Endothelial cell of umbilical vein (primary cell): ENCODE measurements around the gene FOXK1. TPM values are rescaled to one million over a fixed set of nuclear protein-coding genes. Genes with fewer than 3 reads are reported as not detected.

ENCODE experiments used
- BruUV-seq: library from RNA; stranded (reverse); fragments of 400-500 nt; replicated peaks from 2 replicates; lab custom pipeline; 2021; lab: Mats Ljungman, UMichigan
- CTCF ChIA-PET: fragments of 300-600, 350-600 bp; sonication (Branson Sonifier 250); formaldehyde crosslinking; loops from one replicate; lab custom pipeline; 2021; ENCODE audit warnings: antibody characterized with exemption, inconsistent platforms; lab: Charles Lee
- POLR2A ChIA-PET: fragments of 300-600, 350-600 bp; sonication (Branson Sonifier 250); formaldehyde crosslinking; loops from one replicate; lab custom pipeline; 2021; ENCODE audit warnings: antibody characterized with exemption, inconsistent platforms; lab: Charles Lee
- DNase-seq: peaks from one replicate; pipeline ENCODE4 v3.0.0-alpha.2; 2011; ENCODE audit warnings: low read depth, low spot score
- FAIRE-seq: peaks from 2 replicates; lab custom pipeline; 2011; peaks lifted over from hg19 to GRCh38; lab: Jason Lieb, UNC
- H2AFZ ChIP-seq: 2 replicates; pipeline ENCODE4 v1.6.0; 2012; ENCODE audit warnings: low read depth, low read length, control low read depth, inconsistent platforms
- H3K27ac ChIP-seq: 2 replicates; pipeline ENCODE4 v1.5.1; 2011; ENCODE audit warnings: low read depth, mild to moderate bottlenecking, control low read depth, low read length, moderate library complexity; ENCODE audit not compliant: insufficient read depth
- H3K27me3 ChIP-seq, 2 experiments: 2 replicates each; pipeline versions ENCODE4 v1.6.0 to v1.6.1; 2011; ENCODE audit warnings: low read length in 2 of 2, mixed read lengths in 1 of 2; ENCODE audit not compliant: control insufficient read depth in 2 of 2, insufficient read depth in 2 of 2
- H3K36me3 ChIP-seq, 2 experiments: 2 replicates in 1 of 2; 3 replicates in 1 of 2; pipeline ENCODE4 v1.5.1; 2011; ENCODE audit warnings: low read length in 2 of 2, mild to moderate bottlenecking in 1 of 2, moderate library complexity in 1 of 2; ENCODE audit not compliant: control insufficient read depth in 2 of 2, insufficient read depth in 2 of 2; ENCODE audit errors: extremely low read depth in 1 of 2
- H3K4me1 ChIP-seq: 3 replicates; pipeline ENCODE4 v1.5.1; 2011; ENCODE audit warnings: mild to moderate bottlenecking, low read length; ENCODE audit not compliant: control insufficient read depth, insufficient read depth; ENCODE audit errors: extremely low read depth
- H3K4me2 ChIP-seq: 2 replicates; pipeline ENCODE4 v1.6.1; 2011; ENCODE audit warnings: low read length, control low read depth, mixed read lengths; ENCODE audit not compliant: insufficient read depth
- H3K4me3 ChIP-seq, 3 experiments: fragments of 200-600 bp in 1 of 3; sonication (generic), shearing (Covaris generic) in 1 of 3; replicated peaks in 1 of 3; 2 replicates each; pipeline ENCODE4 v1.5.1; 2011 to 2016; ENCODE audit warnings: control low read depth in 3 of 3, low read length in 3 of 3, mild to moderate bottlenecking in 2 of 3, inconsistent platforms in 1 of 3, low read depth in 1 of 3, moderate library complexity in 1 of 3; ENCODE audit not compliant: insufficient read depth in 1 of 3
- H3K79me2 ChIP-seq: 2 replicates; pipeline ENCODE4 v1.6.0; 2012; ENCODE audit warnings: low read length, inconsistent platforms; ENCODE audit not compliant: control insufficient read depth, insufficient read depth
- H3K9ac ChIP-seq: replicated peaks from 2 replicates; pipeline ENCODE3; 2011; ENCODE audit warnings: low read length, control low read depth; ENCODE audit not compliant: insufficient read depth; ENCODE audit errors: extremely low read depth
- H3K9me1 ChIP-seq: replicated peaks from 3 replicates; pipeline ENCODE4 v1.6.0; 2011; ENCODE audit warnings: mild to moderate bottlenecking, low read length; ENCODE audit not compliant: control insufficient read depth, insufficient read depth; ENCODE audit errors: extremely low read depth
- H3K9me3 ChIP-seq: replicated peaks from 2 replicates; pipeline ENCODE4 v1.5.1; 2012; ENCODE audit warnings: low read length, inconsistent platforms; ENCODE audit not compliant: control insufficient read depth, insufficient read depth
- H4K20me1 ChIP-seq: replicated peaks from 2 replicates; pipeline ENCODE3; 2011; ENCODE audit warnings: mild to moderate bottlenecking, low read length; ENCODE audit not compliant: control insufficient read depth, insufficient read depth; ENCODE audit errors: extremely low read depth
- EZH2 ChIP-seq: IDR thresholded peaks from 2 replicates; pipeline ENCODE4 v1.6.1; 2012; ENCODE audit warnings: borderline replicate concordance, low read depth, mild to moderate bottlenecking, moderate library complexity, low read length, inconsistent platforms; ENCODE audit not compliant: severe bottlenecking
- FOS ChIP-seq: IDR thresholded peaks from 2 replicates; pipeline ENCODE4 v1.6.1; 2011; ENCODE audit warnings: mild to moderate bottlenecking, low read length, moderate library complexity, borderline replicate concordance; ENCODE audit not compliant: insufficient read depth
- GATA2 ChIP-seq: IDR thresholded peaks from 2 replicates; pipeline ENCODE4 v1.7.0; 2011; ENCODE audit warnings: low read depth, mild to moderate bottlenecking, moderate library complexity, mixed read lengths, low read length; ENCODE audit not compliant: insufficient read length, insufficient read depth
- JUN ChIP-seq: IDR thresholded peaks from 2 replicates; pipeline ENCODE4 v1.6.1; 2011; ENCODE audit warnings: borderline replicate concordance, low read depth; ENCODE audit not compliant: insufficient read length, insufficient read depth
- MYC ChIP-seq: IDR thresholded peaks from one replicate; pipeline ENCODE4 v1.6.1; 2011; ENCODE audit warnings: mild to moderate bottlenecking, low read depth, low read length
- POLR2A ChIP-seq: IDR thresholded peaks from 2 replicates; pipeline ENCODE4 v1.6.1; 2012; ENCODE audit warnings: low read depth, mild to moderate bottlenecking, control low read depth, low read length
- POLR2AphosphoS5 ChIP-seq: IDR thresholded peaks from 2 replicates; pipeline ENCODE4 v1.6.1; 2012; ENCODE audit warnings: low read depth, mild to moderate bottlenecking, control low read depth, low read length, moderate library complexity; ENCODE audit not compliant: insufficient read depth
- dilution Hi-C: fragments of 300-500 bp; cut with MboI; formaldehyde crosslinking; loops from one replicate; pipeline ENCODE4 v1.15.0; 2019; ENCODE audit warnings: low sequenced_read_pairs; ENCODE audit not compliant: extremely low pct_ligation_motif_present
- intact Hi-C: fragments of 100-400 bp; cut with micrococcal nuclease; formaldehyde crosslinking; loops from one replicate; pipeline ENCODE4 v1.10.0; 2022
- polyA plus RNA-seq, 4 experiments: library from polyadenylated mRNA; depleted of rRNA in 3 of 4; stranded (reverse) in 3 of 4; unstranded in 1 of 4; fragments of >200 nt; gene quantifications; 2 replicates each; pipeline versions ENCODE4 v1.2.1 to v1.2.3, GENCODE V29; 2011 to 2012; ENCODE audit warnings: missing spikeins in 1 of 4
- total RNA-seq: library from RNA; stranded (reverse); gene quantifications from 2 replicates; pipeline ENCODE4 v1.2.3, GENCODE V29; 2021
- TF ChIP-seq, protein P1 (sequence below): IDR thresholded peaks from 2 replicates; pipeline ENCODE4 v1.6.1; 2011; ENCODE audit not compliant: insufficient read depth, insufficient read length
- TF ChIP-seq, protein P2 (sequence below), 2 donors: IDR thresholded peaks; 1 replicate in 1 of 2; 2 replicates in 1 of 2; pipeline ENCODE4 v1.5.1; 2011; ENCODE audit warnings: low read length in 2 of 2, mild to moderate bottlenecking in 2 of 2, moderate library complexity in 2 of 2, control low read depth in 1 of 2, inconsistent platforms in 1 of 2, low read depth in 1 of 2; ENCODE audit not compliant: insufficient read depth in 1 of 2; ENCODE audit errors: extremely low read depth in 1 of 2

FOXK1 gene
- total and polyA plus RNA-seq, 2 donors (not counting 3 experiments of a cell fraction or from before 2014, with no cell fraction given) = 8.0 to 52.1 TPM

DNA sequence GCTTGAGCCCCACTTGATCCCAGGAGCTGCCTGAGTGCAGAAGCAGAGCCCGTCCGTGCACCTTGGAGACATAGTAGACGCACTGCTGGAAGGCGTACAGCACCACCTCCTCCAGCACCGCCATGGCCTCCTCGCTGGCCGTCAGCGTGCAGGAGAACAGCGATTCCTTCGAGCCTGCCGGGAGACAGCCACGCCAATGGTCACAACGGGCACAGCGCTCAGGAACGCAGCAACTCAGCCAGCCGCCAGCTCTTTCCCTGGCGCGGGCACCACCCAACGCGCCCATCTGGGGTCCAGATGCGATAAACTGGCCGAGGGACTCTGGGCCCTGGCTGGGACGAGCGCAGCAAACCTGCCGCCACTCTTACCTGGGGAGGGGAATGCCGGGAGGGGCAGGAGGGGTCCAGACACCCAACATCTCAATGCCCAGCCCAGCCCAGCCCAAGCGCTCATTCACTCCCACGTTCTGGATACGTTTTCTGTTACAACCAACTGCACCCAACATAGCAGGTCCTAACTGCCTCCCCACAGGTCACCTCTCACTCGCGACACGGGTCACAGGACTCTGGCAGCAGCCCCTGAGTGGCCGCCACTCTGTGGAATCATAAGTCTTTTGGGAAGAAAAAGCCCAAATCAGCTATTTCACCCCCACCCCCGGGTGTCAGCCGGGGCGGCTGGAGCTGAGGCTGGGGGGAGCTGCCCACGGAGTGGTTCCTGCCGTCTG is 135.2 kb downstream of the FOXK1 start:
- H3K27ac ChIP-seq = no peak overlapping the region
- no peak overlapping the region for H3K4me3 ChIP-seq
- intact Hi-C loops = no loop called here
- no peak overlapping the region for H3K4me2 ChIP-seq
- no peaks in the 10 kb centered on the region for H3K36me3 ChIP-seq
- no peaks in the 10 kb centered on the region for H4K20me1 ChIP-seq
- no peak overlapping the region for H2AFZ ChIP-seq
- no peaks in the 10 kb centered on the region for H3K79me2 ChIP-seq
- no peaks in the 10 kb centered on the region for H3K27me3 ChIP-seq
- no peak overlapping the region for H3K9ac ChIP-seq
- CTCF ChIA-PET = interaction anchor here (0.9 to 2.2 kb wide), 5 partner anchors 9 to 25 kb away, joined by 3 to 8 read pairs (median 4); no protein-coding TSS in a partner anchor
- no peaks in the 10 kb centered on the region for H3K9me3 ChIP-seq
- dilution Hi-C loops = no loop called here
- no peaks in the 10 kb centered on the region for H3K9me1 ChIP-seq
- H3K4me1 ChIP-seq = no peaks in the 10 kb centered on the region
- no TSS peak for BruUV-seq
- TF ChIP-seq POLR2A (no peak), JUN (no peak), MYC (no peak), EZH2 (no peak), GATA2 (no peak), POLR2AphosphoS5 (no peak), FOS (no peak)
- TF ChIP-seq, protein P1, sequence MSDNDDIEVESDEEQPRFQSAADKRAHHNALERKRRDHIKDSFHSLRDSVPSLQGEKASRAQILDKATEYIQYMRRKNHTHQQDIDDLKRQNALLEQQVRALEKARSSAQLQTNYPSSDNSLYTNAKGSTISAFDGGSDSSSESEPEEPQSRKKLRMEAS = no peak
- TF ChIP-seq, protein P2, sequence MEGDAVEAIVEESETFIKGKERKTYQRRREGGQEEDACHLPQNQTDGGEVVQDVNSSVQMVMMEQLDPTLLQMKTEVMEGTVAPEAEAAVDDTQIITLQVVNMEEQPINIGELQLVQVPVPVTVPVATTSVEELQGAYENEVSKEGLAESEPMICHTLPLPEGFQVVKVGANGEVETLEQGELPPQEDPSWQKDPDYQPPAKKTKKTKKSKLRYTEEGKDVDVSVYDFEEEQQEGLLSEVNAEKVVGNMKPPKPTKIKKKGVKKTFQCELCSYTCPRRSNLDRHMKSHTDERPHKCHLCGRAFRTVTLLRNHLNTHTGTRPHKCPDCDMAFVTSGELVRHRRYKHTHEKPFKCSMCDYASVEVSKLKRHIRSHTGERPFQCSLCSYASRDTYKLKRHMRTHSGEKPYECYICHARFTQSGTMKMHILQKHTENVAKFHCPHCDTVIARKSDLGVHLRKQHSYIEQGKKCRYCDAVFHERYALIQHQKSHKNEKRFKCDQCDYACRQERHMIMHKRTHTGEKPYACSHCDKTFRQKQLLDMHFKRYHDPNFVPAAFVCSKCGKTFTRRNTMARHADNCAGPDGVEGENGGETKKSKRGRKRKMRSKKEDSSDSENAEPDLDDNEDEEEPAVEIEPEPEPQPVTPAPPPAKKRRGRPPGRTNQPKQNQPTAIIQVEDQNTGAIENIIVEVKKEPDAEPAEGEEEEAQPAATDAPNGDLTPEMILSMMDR (IDR thresholded peaks at IDR 0.05; ENCODE audit: extremely low read depth in 1 of 2, insufficient read depth in 1 of 2, low read depth in 1 of 2, low read length in 2 of 2) = no peak
- POLR2A ChIA-PET = no interaction called here
- DNase-seq (no peak), FAIRE-seq (no peak)
